Measurements from ENCODE around the gene HELLS.

HELLS gene

GRCh38 chr10:94614558-94614957 lies 69.0 kb downstream of the HELLS start:
- DNase-seq (ENCODE audit: insufficient read length, low spot score) (no peak), FAIRE-seq (no peak)
- no peak for TF ChIP-seq CTCF (IDR thresholded peaks at IDR 0.05; ENCODE audit: insufficient read depth, missing control alignments)

GRCh38 chr10:94617389-94617944 lies 71.9 kb downstream of the HELLS start:
- FAIRE-seq: no peak
- TF ChIP-seq CTCF (IDR thresholded peaks at IDR 0.05; ENCODE audit: insufficient read depth, missing control alignments): no peak
- DNase-seq (ENCODE audit: insufficient read length, low spot score): no peak

- TF ChIP-seq CTCF (IDR thresholded peaks at IDR 0.05; ENCODE audit: insufficient read depth, missing control alignments): no peak
- FAIRE-seq (no peak), DNase-seq (ENCODE audit: insufficient read length, low spot score) (no peak)
These were observed 77.1 kb downstream of the HELLS start for GRCh38 chr10:94622666-94623205.

- DNase-seq (ENCODE audit: insufficient read length, low spot score) (no peak), FAIRE-seq (no peak)
- no peak for TF ChIP-seq CTCF (IDR thresholded peaks at IDR 0.05; ENCODE audit: insufficient read depth, missing control alignments)
These were observed 78.0 kb downstream of the HELLS start for GRCh38 chr10:94623572-94623971.

- DNase-seq (ENCODE audit: insufficient read length, low spot score) (no peak), FAIRE-seq (no peak)
- no peak for TF ChIP-seq CTCF (IDR thresholded peaks at IDR 0.05; ENCODE audit: insufficient read depth, missing control alignments)
These were observed 80.9 kb downstream of the HELLS start for GRCh38 chr10:94626476-94626875.

- TF ChIP-seq CTCF (IDR thresholded peaks at IDR 0.05; ENCODE audit: insufficient read depth, missing control alignments): no peak
- DNase-seq (ENCODE audit: insufficient read length, low spot score): no peak
- no peak for FAIRE-seq
These were observed 81.9 kb downstream of the HELLS start for GRCh38 chr10:94627511-94627910.

- DNase-seq (ENCODE audit: insufficient read length, low spot score): no peak
- TF ChIP-seq CTCF (IDR thresholded peaks at IDR 0.05; ENCODE audit: insufficient read depth, missing control alignments): peak; percentile 65
- FAIRE-seq: peak; percentile 69
These were observed 84.6 kb downstream of the HELLS start for GRCh38 chr10:94630017-94630688.
